Erythroblast (primary cell): ENCODE measurements around the gene KRTAP10-8.
"Not testable (repeated sequence)": the region's sequence is repeated elsewhere in the genome, so short reads cannot be mapped to it uniquely, and the experiment has no call there.

Experiments
- DNase-seq, 2 experiments: peaks; one replicate each; lab custom pipeline; 2025; lab: John Stamatoyannopoulos, UW
- GATA1 ChIP-seq: IDR thresholded peaks from 2 replicates; pipeline ENCODE4 v1.6.1; 2011; ENCODE audit warnings: low read depth, mild to moderate bottlenecking, control low read depth, low read length, moderate library complexity
- POLR2A ChIP-seq: IDR thresholded peaks from 2 replicates; pipeline ENCODE4 v1.6.1; 2011; ENCODE audit warnings: mild to moderate bottlenecking, low read length

KRTAP10-8 gene

DNA sequence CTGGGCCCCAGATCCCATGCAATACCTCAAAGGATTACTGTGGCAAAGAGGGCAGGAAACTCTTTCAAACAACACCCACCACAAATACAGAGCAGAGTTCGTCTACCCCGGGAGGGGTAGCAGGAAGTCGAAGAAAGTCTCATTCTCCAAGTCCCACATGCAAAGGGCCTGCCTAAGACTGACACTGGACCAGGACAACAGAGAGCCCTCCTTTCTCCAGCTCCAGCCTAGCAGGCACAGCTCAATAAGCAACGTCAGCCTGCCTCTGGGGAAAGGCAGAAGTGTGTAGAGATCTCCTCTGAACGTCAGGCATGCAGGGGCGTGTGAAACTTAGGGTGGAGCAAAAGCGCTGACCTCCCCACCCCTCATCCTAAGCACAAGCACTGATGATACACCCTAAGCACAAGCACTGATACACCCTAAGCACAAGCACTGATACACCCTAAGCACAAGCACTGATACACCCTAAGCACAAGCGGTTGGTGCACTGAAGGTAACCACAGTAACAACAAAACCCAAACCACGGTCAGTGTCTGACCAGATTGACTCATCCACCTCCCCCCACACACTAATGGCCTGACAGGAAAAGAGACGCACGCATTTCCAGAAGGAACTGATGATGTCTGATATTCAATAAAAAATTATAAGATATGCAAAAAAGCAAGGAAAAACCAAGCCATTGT is 47.2 kb downstream of the KRTAP10-8 start:
- TF ChIP-seq POLR2A: no peak
- TF ChIP-seq GATA1: no peak
- no peak for DNase-seq

DNA sequence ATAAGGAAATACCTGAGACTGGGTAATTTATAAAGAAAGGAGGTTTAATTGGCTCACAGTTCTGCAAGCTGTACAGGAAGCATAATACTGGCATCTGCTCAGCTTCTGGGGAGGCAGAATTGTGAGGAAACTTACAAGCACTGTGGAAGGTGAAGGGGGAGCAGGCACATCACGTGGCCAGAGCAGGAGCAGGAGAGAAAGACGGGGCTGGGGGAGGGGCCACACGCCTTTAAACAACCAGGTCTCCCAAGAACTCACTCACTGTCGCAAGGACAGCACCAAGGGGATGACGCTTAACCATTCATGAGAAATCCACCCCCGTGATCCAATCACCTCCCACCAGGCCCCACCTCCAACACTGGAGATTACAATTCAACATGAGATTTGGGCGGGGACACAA is 49.7 kb downstream of the KRTAP10-8 start:
- not testable (repeated sequence) for DNase-seq
